Gastroesophageal sphincter (tissue), 4 donors: ENCODE results near the gene DNAAF1. TPM values are rescaled to one million over a fixed set of nuclear protein-coding genes. Genes with fewer than 3 reads are reported as not detected.

ENCODE experiments used
- ATAC-seq: fragments of 150-250 bp; one replicate; pipeline ENCODE4 v1.9.1; 2016; ENCODE audit warnings: mild to moderate bottlenecking, moderate library complexity
- H3K27ac ChIP-seq, 4 donors: fragments of 200-600 bp; sonication (generic) in 3 of 4; 1 replicate in 3 of 4; 2 replicates in 1 of 4; pipeline ENCODE4 v1.5.1; 2016 to 2019
- H3K27me3 ChIP-seq: fragments of 200-600 bp; sonication (generic); one replicate; pipeline ENCODE4 v1.5.1; 2019
- H3K36me3 ChIP-seq, 2 donors: fragments of 200-600 bp; sonication (generic); one replicate each; pipeline ENCODE4 v1.5.1; 2019; ENCODE audit warnings: control low read depth in 1 of 2
- H3K4me1 ChIP-seq, 3 donors: fragments of 200-600 bp; sonication (generic); 1 replicate in 2 of 3; 2 replicates in 1 of 3; pipeline ENCODE4 v1.5.1; 2016 to 2019; ENCODE audit warnings: control low read depth in 2 of 3
- H3K4me3 ChIP-seq, 2 donors: fragments of 200-600 bp; sonication (generic); one replicate each; pipeline ENCODE4 v1.5.1; 2019; ENCODE audit warnings: mild to moderate bottlenecking in 1 of 2, moderate library complexity in 1 of 2
- H3K9me3 ChIP-seq, 3 donors: fragments of 200-600 bp; sonication (generic); one replicate each; pipeline ENCODE4 v1.5.1; 2017 to 2019; ENCODE audit warnings: control low read depth in 2 of 3
- CTCF ChIP-seq, 4 experiments: fragments of 200-600 bp in 2 of 4; fragments of 450-650 bp in 2 of 4; sonication (generic) in 1 of 4; IDR thresholded peaks; one replicate each; pipeline ENCODE4 v1.5.1; 2017 to 2019; ENCODE audit warnings: antibody characterized with exemption in 4 of 4, mild to moderate bottlenecking in 2 of 4, moderate library complexity in 2 of 4
- EP300 ChIP-seq: sonication (generic); formaldehyde crosslinking; IDR thresholded peaks from one replicate; pipeline ENCODE4 v1.6.1; 2017; ENCODE audit warnings: antibody characterized with exemption, mild to moderate bottlenecking
- POLR2A ChIP-seq, 2 donors: fragments of 450-650 bp; IDR thresholded peaks; one replicate each; pipeline ENCODE4 v1.6.1; 2017; ENCODE audit warnings: antibody characterized with exemption in 2 of 2, mild to moderate bottlenecking in 2 of 2, moderate library complexity in 1 of 2
- POLR2AphosphoS5 ChIP-seq: sonication (generic); formaldehyde crosslinking; IDR thresholded peaks from one replicate; pipeline ENCODE4 v1.6.1; 2017; ENCODE audit warnings: antibody characterized with exemption
- WGBS, 2 donors: methylation state at CpG; one replicate each; pipeline ENCODE4 v1.1.5; 2018; ENCODE audit warnings: low coverage in 1 of 2; 5-methylcytosine and 5-hydroxymethylcytosine counted together
- total RNA-seq, 4 donors: library from RNA; depleted of rRNA; stranded (reverse); fragments of >200 nt; gene quantifications; one replicate each; pipeline ENCODE4 v1.1.0, GENCODE V29; 2016

DNAAF1 gene
- total RNA-seq, 4 donors from 2014 or later = 0.27 TPM; not detected in 3

- Histone ChIP-seq H3K4me1 (no peaks in the 10 kb centered on the region), H3K9me3 (no peaks in the 10 kb centered on the region), H3K27ac (no peak overlapping the region), H3K27me3 (no peaks in the 10 kb centered on the region), H3K4me3 (no peak overlapping the region), H3K36me3 (peaks cover 0 to 33% of the 10 kb centered on the region in 2 donors)
- no peak for ATAC-seq
- WGBS, 2 donors = 81 to 91% methylated on average over 4 to 6 of the region's 7 CpGs
- no peak for TF ChIP-seq EP300
- TF ChIP-seq POLR2AphosphoS5 = no peak
- no peak for TF ChIP-seq POLR2A (IDR thresholded peaks at IDR 0.05)
- no peak for TF ChIP-seq CTCF (IDR thresholded peaks at IDR 0.05)
Observed at GRCh38 chr16:84132527-84133285, 12.4 kb upstream of the DNAAF1 start.

DNA sequence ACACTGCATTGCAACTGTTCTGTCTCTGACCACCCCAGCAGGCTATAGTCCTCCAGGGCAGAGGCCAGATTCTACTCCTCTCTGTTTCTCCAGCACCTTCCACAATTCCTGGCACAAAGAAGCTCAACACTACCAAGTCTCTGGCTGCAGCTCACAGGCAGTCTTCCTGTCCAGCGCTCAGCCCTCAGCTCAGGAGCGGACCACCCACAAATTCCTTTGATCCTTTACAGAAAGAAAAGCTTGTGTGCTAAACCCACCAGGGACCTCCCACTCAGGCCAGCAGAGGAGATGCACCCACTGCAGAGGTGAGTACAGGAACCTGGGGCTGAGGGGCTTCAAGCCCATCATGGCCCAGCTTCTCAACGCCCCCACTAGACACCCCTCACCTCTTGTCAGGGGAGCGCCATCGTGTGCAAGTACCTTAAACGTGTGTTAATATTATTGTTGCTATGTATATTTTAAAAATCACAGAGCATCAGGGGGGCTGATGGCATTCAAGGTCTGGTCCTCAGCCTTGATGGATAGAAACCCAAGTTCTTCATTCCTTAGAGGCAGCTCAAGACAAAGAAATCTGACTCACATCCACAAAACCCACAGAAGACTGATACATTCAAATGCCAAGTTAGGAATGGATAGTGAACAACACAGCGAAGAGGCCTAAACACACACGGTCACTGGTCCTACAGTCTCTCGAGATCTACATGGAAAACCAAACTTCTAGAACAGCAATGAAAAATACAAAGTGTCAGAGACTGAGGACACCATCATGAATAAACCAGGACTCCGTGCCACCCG is 8.6 kb upstream of the DNAAF1 start:
- WGBS, 2 donors = 80% methylated on average over 8 of the region's 11 CpGs; no CpG with 5 or more reads in 1 of the 2 donors
- Histone ChIP-seq H3K9me3 (no peaks in the 10 kb centered on the region), H3K27me3 (no peaks in the 10 kb centered on the region), H3K27ac (no peak overlapping the region), H3K4me1 (no peaks in the 10 kb centered on the region), H3K36me3 (no peaks in the 10 kb centered on the region), H3K4me3 (no peak overlapping the region)
- TF ChIP-seq POLR2A (IDR thresholded peaks at IDR 0.05) = no peak
- TF ChIP-seq EP300 = no peak
- no peak for TF ChIP-seq CTCF (IDR thresholded peaks at IDR 0.05)
- TF ChIP-seq POLR2AphosphoS5 = no peak
- ATAC-seq = no peak

- no peak overlapping the region for H3K27ac ChIP-seq
- TF ChIP-seq POLR2AphosphoS5 = no peak
- no peak for TF ChIP-seq CTCF (IDR thresholded peaks at IDR 0.05)
- TF ChIP-seq EP300 = no peak
- no peak overlapping the region for H3K4me3 ChIP-seq
- WGBS, 2 donors = 71 to 81% methylated on average over 3 to 6 of the region's 8 CpGs
- ATAC-seq = no peak
- no peaks in the 10 kb centered on the region for H3K27me3 ChIP-seq
- no peaks in the 10 kb centered on the region for H3K36me3 ChIP-seq
- no peaks in the 10 kb centered on the region for H3K4me1 ChIP-seq
- H3K9me3 ChIP-seq = no peaks in the 10 kb centered on the region
Observed at GRCh38 chr16:84137287-84137686, 7.8 kb upstream of the DNAAF1 start.

GRCh38 chr16:84137769-84138357 is 7.2 kb upstream of the DNAAF1 start:
- Histone ChIP-seq H3K36me3 (no peaks in the 10 kb centered on the region), H3K4me3 (no peak overlapping the region), H3K4me1 (no peaks in the 10 kb centered on the region), H3K27me3 (no peaks in the 10 kb centered on the region), H3K27ac (no peak overlapping the region), H3K9me3 (no peaks in the 10 kb centered on the region)
- no peak for ATAC-seq
- no peak for TF ChIP-seq CTCF (IDR thresholded peaks at IDR 0.05)
- no peak for TF ChIP-seq POLR2AphosphoS5
- TF ChIP-seq POLR2A (IDR thresholded peaks at IDR 0.05) = no peak
- TF ChIP-seq EP300 = no peak
- WGBS, 2 donors = 89 to 94% methylated on average over 5 to 7 of the region's 7 CpGs
